Fibroblast of lung (primary cell): Measurements from ENCODE around the gene SEMA6A.

Source experiments
- CTCF ChIP-seq, 2 donors: IDR thresholded peaks in 1 of 2; conservative IDR thresholded peaks in 1 of 2; 1 replicate in 1 of 2; 2 replicates in 1 of 2; pipeline ENCODE4 v1.5.1; 2011 to 2012; ENCODE audit warnings: low read length in 2 of 2, control low read depth in 1 of 2, inconsistent platforms in 1 of 2, low read depth in 1 of 2, mild to moderate bottlenecking in 1 of 2
- EZH2 ChIP-seq: IDR thresholded peaks from 2 replicates; pipeline ENCODE4 v1.5.1; 2012; ENCODE audit warnings: low read length, control low read depth, mild to moderate bottlenecking; ENCODE audit errors: missing control alignments

GRCh38 chr5:116472274-116472673, 102.3 kb downstream of the SEMA6A start:
- TF ChIP-seq CTCF (conservative IDR thresholded peaks at IDR 0.05 in 1 of 2, IDR thresholded peaks at IDR 0.05 in 1 of 2; ENCODE audit: low read depth in 1 of 2, low read length in 2 of 2), result no peak
- no peak for TF ChIP-seq EZH2
